Heart left ventricle (tissue), 16 donors: ENCODE results near the gene ABCC1. TPM values are rescaled to one million over a fixed set of nuclear protein-coding genes. Genes with fewer than 3 reads are reported as not detected.

Experiments
- ATAC-seq, 4 donors: fragments of 200-7000 bp; cut with Tn5 transposase; one replicate each; pipeline ENCODE4 v1.9.1; 2020 to 2022; ENCODE audit warnings: moderate library complexity in 4 of 4, mild to moderate bottlenecking in 3 of 4, moderate number of reproducible peaks in 1 of 4
- DNase-seq, 5 donors: peaks; one replicate each; pipeline ENCODE4 v3.0.0-alpha.2; 2020
- H3K27ac ChIP-seq, 12 donors: fragments of 200-600 bp; sonication (generic) in 4 of 12; one replicate each; pipeline versions ENCODE4 v1.5.0 to v1.8.0; 2016 to 2022; ENCODE audit warnings: mild to moderate bottlenecking in 2 of 12
- H3K27me3 ChIP-seq, 9 donors: fragments of 200-600 bp; sonication (generic) in 2 of 9; one replicate each; pipeline versions ENCODE4 v1.5.1 to v1.8.0; 2016 to 2022; ENCODE audit warnings: mild to moderate bottlenecking in 3 of 9
- H3K36me3 ChIP-seq, 9 donors: fragments of 200-600 bp; sonication (generic) in 2 of 9; one replicate each; pipeline versions ENCODE4 v1.5.0 to v1.8.0; 2018 to 2022; ENCODE audit warnings: mild to moderate bottlenecking in 2 of 9
- H3K4me1 ChIP-seq, 12 donors: fragments of 200-600 bp; sonication (generic) in 4 of 12; one replicate each; pipeline versions ENCODE4 v1.5.0 to v1.8.0; 2016 to 2022; ENCODE audit warnings: mild to moderate bottlenecking in 3 of 12
- H3K4me3 ChIP-seq, 12 donors: fragments of 200-600 bp; sonication (generic) in 4 of 12; one replicate each; pipeline versions ENCODE4 v1.5.0 to v1.8.0; 2017 to 2022; ENCODE audit warnings: mild to moderate bottlenecking in 9 of 12, moderate library complexity in 4 of 12
- H3K9me3 ChIP-seq, 12 donors: fragments of 200-600 bp; sonication (generic) in 4 of 12; one replicate each; pipeline versions ENCODE4 v1.5.0 to v1.8.0; 2016 to 2022; ENCODE audit warnings: mild to moderate bottlenecking in 1 of 12
- POLR2A ChIP-seq, 2 donors: fragments of 450-650 bp; IDR thresholded peaks; one replicate each; pipeline ENCODE4 v1.6.1; 2017; ENCODE audit warnings: antibody characterized with exemption in 2 of 2, mild to moderate bottlenecking in 2 of 2, moderate library complexity in 2 of 2
- WGBS, 4 donors: extraction: QIAGEN DNeasy Blood & Tissue Kit in 2 of 4; methylation state at CpG; one replicate each; pipeline versions ENCODE4 v1.1.5 to v1.1.7; 2013 to 2018; 5-methylcytosine and 5-hydroxymethylcytosine counted together
- intact Hi-C, 10 donors: fragments of 100-400 bp; cut with DNase I; formaldehyde crosslinking; loops; one replicate each; pipeline versions ENCODE4 v1.11.1 to v1.14.2; 2022
- polyA plus RNA-seq, 2 donors: library from polyadenylated mRNA; stranded (reverse); fragments of 200-250 nt; gene quantifications; one replicate each; pipeline ENCODE4 v1.2.3, GENCODE V29; 2013
- total RNA-seq, 9 donors: library from RNA; depleted of rRNA in 2 of 9; stranded (reverse); fragments of >200 nt in 2 of 9; fragmentation: NEBNext Ultra II Directional in 3 of 9; extraction: Animal tissue kit (Norgen Biotek cat#: 25700) in 3 of 9; gene quantifications; one replicate each; pipeline versions ENCODE4 v1.1.0 to v1.2.4, GENCODE V29; 2016 to 2023
- TF ChIP-seq, protein P1 (sequence below), 12 donors: fragments of 200-600 bp; sonication (generic) in 4 of 12; IDR thresholded peaks; one replicate each; pipeline versions ENCODE4 v1.5.0 to v1.8.0; 2018 to 2022; ENCODE audit warnings: antibody characterized with exemption in 12 of 12, mild to moderate bottlenecking in 5 of 12
- donor health status: ischemic (EF 13 %, LVEDD 7.1; RV severe dilation, severe dysfunction).
- donor health status: healthy with polysubstance abuse.
- donor health status: DM: no; HTN: yes; CAD: no.
- donor health status: DM: no; HTN: no; CAD: no.
- donor health status: ischemic (EF 25% LVEDD 6.9; RV normal size, moderate dysfunction).
- donor health status: ischemic (EF 25% LVEDD 5.7; RV mildly dilated, moderate dysfunction).
- donor health status: healthy.
- donor health status: DM: yes; HTN: yes; CAD: no.
- donor health status: ischemic (EF 35%, LVEDD 5.7; RV mildly dilated, moderate dysfunction).
- donor health status: nonischemic (EF 11% LVEDD 7.7; RV severe dilation, severe dysfunction).
- donor health status: DM: yes; HTN: yes; CAD: no.
- donor health status: PGD.
- donor health status: ischemic (EF 29% LVEDD 5.4; RV normal size, mild dysfunction).
- donor health status: nonischemic (EF 23%, LVEDD 6.1; RV moderate dilation, normal function).

Gene ABCC1
- total and polyA plus RNA-seq, 11 donors, result 8.1 to 28.0 (median 22.4) TPM

DNA sequence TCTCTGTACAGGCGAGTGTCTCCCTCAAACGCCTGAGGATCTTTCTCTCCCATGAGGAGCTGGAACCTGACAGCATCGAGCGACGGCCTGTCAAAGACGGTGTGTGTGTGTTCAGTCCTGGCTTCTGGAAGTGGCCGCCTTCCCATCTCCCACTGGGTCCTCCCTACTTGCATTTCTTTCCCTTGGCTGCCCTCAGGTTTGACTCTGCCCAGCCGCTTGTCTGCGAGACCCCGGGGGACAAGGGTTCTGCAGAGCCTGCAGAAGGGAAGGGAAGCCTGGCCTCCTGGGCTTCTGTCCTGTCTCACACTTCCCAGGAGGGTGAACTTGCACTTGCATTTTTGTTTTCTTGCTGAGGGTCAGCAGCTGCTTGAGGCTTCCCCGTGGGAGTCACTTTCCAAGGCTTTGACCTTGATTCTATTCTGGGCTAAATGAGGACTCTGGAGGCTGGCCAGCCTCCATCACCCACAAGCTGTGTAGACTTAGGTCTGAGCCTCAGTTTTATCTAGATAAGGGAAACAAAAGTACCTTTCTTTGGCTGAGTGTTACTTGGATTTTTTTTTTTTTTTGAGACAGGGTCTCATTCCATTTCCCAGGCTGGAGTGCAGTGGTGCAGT lies 122.3 kb downstream of the ABCC1 start:
- TF ChIP-seq, protein P1, sequence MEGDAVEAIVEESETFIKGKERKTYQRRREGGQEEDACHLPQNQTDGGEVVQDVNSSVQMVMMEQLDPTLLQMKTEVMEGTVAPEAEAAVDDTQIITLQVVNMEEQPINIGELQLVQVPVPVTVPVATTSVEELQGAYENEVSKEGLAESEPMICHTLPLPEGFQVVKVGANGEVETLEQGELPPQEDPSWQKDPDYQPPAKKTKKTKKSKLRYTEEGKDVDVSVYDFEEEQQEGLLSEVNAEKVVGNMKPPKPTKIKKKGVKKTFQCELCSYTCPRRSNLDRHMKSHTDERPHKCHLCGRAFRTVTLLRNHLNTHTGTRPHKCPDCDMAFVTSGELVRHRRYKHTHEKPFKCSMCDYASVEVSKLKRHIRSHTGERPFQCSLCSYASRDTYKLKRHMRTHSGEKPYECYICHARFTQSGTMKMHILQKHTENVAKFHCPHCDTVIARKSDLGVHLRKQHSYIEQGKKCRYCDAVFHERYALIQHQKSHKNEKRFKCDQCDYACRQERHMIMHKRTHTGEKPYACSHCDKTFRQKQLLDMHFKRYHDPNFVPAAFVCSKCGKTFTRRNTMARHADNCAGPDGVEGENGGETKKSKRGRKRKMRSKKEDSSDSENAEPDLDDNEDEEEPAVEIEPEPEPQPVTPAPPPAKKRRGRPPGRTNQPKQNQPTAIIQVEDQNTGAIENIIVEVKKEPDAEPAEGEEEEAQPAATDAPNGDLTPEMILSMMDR (IDR thresholded peaks at IDR 0.05), result no peak
- TF ChIP-seq POLR2A (IDR thresholded peaks at IDR 0.05), result no peak
- intact Hi-C loops, result loop anchor here in 3 of 10 donors (10.0 kb wide), 3 partner anchors 47 to 197 kb away; partner anchors contain the start of gene ABCC1 (in 1 of the 3)
- DNase-seq (peak in 4 of 5 donors; percentile 31 to 75 (median 52)), ATAC-seq (peak; percentile 58 to 80 (median 69))
- Histone ChIP-seq H3K4me3 (no peak overlapping the region), H3K9me3 (no peaks in the 10 kb centered on the region), H3K27me3 (no peaks in the 10 kb centered on the region), H3K4me1 (peaks cover 0 to 36% (median 21%) of the 10 kb centered on the region in 12 donors), H3K27ac (peak overlapping the region in 10 of 12 donors; percentile 9 to 80 (median 53)), H3K36me3 (peaks cover 0 to 65% (median 39%) of the 10 kb centered on the region in 9 donors)
- 14 to 31% (median 21%) methylated on average over 11 of the region's 11 CpGs for WGBS, 4 donors

DNA sequence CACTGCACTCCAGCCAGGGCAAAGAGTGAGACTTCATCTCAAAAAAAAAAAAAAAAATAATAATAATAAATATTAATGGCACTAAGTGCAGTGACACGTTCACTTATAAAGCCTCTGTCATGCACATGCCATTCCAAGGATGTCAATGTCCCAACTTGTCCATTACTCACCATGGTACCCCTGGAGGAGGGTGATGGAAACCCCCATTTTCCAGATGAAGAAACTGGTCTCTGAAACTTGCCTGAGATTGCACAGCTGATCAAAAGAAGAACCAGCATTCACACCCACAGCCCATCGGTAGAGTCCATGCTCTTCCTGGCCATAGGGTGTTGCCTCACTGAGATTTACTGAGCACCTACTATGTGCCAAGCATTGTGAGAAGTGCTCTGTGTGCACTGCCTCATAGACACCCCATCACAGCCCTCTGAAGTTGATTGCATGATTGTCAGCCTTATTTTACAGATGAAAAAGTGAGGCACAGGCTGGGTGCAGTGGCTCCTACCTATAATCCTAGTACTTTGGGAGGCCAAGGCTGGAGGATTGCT lies 123.7 kb downstream of the ABCC1 start:
- WGBS, 4 donors, result 84 to 90% (median 89%) methylated on average over 2 of the region's 2 CpGs
- peaks cover 0 to 72% (median 48%) of the 10 kb centered on the region in 9 donors for H3K36me3 ChIP-seq
- H3K9me3 ChIP-seq, result no peaks in the 10 kb centered on the region
- no peaks in the 10 kb centered on the region for H3K27me3 ChIP-seq
- peaks cover 0 to 36% (median 21%) of the 10 kb centered on the region in 12 donors for H3K4me1 ChIP-seq
- no peak overlapping the region for H3K4me3 ChIP-seq
- DNase-seq, result no peak
- no peak for ATAC-seq
- intact Hi-C loops, result loop anchor here in 3 of 10 donors (10.0 kb wide), 3 partner anchors 48 to 198 kb away; partner anchors contain the start of gene ABCC1 (in 1 of the 3)
- H3K27ac ChIP-seq, result peak overlapping the region in 1 of 12 donors; percentile 34
- TF ChIP-seq, protein P1 (IDR thresholded peaks at IDR 0.05), result no peak
- TF ChIP-seq POLR2A (IDR thresholded peaks at IDR 0.05), result no peak

DNA sequence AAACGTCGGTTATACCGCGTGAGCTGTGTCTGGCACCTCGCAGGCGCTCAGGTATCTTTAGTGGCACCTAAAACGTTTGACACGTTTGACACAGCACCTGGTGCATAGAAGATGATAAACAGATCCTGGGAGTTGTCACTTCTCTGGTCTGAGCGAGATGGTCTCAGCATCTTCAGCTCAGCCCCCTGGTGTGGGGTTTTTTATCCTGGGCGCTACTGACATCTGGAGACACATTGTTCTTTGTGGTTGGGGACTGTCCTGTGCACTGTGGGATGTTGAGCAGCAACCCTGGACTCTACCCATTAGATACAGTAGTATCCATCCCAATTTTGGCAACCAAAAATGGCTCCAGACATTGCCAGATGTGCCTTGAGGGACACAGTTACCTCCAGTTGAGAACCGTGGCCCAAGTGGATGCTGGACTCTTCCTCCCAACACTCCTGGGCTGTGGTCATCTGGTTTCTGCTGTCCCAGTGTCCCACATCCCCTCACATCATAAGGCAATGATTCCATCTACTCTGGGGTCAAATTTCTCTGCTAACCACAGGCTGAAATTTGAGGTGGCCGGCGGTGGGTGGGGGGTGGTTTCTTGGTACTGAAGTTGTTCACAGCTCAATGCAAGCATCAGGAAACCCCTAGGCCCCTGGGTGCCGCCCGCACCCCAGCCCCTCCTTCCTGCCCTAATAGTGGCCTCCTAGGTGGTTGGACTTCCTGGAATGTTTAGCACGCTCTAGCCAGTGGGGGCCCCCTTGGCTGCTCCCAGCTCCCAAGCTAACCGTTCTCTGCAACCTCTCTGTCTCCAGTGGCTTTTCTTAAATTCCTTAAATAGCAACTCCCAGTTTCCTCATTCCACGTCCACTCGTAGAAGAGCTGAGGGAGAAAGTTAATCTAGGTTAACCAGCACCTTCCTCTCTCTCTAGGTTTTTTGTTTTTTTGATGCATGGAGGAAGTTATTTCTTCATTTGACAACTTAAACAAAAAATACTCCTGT lies 124.8 kb downstream of the ABCC1 start:
- 53 to 61% (median 56%) methylated on average over 19 of the region's 19 CpGs for WGBS, 4 donors
- intact Hi-C loops, result loop anchor here in 3 of 10 donors (10.0 kb wide), 3 partner anchors 49 to 199 kb away; partner anchors contain the start of gene ABCC1 (in 1 of the 3)

More for the DNA sequence above, 124.8 kb downstream of the ABCC1 start:
- H3K9me3 ChIP-seq, result no peaks in the 10 kb centered on the region
- TF ChIP-seq, protein P1 (IDR thresholded peaks at IDR 0.05), result no peak
- TF ChIP-seq POLR2A (IDR thresholded peaks at IDR 0.05), result no peak
- no peak overlapping the region for H3K4me3 ChIP-seq
- peaks cover 0 to 72% (median 50%) of the 10 kb centered on the region in 9 donors for H3K36me3 ChIP-seq
- DNase-seq (no peak), ATAC-seq (peak in 3 of 4 donors; percentile 17 to 54 (median 33))
- peaks cover 0 to 36% (median 21%) of the 10 kb centered on the region in 12 donors for H3K4me1 ChIP-seq
- peak overlapping the region in 5 of 12 donors; percentile 2 to 74 (median 33) for H3K27ac ChIP-seq
- no peaks in the 10 kb centered on the region for H3K27me3 ChIP-seq
